Activated naive CD8-positive, alpha-beta T cell treated with anti-CD3 and anti-CD28 coated beads, Interleukin-2, amount 50 U/mL, for 16 hours (primary cell): ENCODE results near the gene CLEC18B.
"Not testable (repeated sequence)": the region's sequence is repeated elsewhere in the genome, so short reads cannot be mapped to it uniquely, and the experiment has no call there.

Experiments used
- DNase-seq: peaks from one replicate; pipeline ENCODE4 v3.0.0-alpha.2; 2020; ENCODE audit warnings: low read depth, low spot score

CLEC18B gene

DNA sequence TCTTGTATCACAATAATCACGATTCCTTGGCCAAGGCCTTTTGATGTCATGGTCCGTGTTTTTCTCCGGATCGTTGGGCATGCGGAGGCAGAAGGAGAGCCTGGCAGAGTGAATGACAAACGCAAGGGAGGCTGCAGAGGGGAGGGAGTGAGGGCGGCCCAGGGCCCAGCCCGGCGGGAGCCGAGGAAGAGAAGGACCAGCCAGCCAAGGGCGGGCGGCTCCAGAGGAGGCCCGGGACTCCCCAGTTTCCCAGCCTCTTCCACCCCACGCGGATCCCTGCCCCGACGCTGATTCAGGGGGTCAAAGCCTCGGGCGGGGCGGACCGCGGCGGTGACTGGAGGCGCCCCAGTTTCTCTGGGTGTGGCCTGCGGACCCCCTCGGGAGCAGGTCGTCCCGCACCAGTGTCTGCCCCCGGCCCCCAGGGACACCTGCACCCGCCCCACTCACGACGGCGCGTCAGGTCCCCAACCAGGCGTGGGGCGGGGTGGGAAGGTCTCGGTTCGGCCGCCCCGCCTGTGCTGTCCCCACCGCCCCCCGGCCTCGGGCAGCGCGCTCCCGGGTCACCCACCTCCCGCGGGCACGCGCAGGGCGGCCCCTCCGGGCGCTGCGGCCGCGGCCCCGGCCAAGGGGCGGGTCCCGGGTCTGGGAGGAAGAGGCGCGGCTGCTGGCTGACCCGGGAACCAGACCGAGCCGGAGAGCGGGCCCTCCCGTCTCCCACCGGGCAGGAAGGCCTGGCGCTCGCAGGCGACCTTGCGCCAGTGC is 14.5 kb downstream of the CLEC18B start:
- not testable (repeated sequence) for DNase-seq

DNA sequence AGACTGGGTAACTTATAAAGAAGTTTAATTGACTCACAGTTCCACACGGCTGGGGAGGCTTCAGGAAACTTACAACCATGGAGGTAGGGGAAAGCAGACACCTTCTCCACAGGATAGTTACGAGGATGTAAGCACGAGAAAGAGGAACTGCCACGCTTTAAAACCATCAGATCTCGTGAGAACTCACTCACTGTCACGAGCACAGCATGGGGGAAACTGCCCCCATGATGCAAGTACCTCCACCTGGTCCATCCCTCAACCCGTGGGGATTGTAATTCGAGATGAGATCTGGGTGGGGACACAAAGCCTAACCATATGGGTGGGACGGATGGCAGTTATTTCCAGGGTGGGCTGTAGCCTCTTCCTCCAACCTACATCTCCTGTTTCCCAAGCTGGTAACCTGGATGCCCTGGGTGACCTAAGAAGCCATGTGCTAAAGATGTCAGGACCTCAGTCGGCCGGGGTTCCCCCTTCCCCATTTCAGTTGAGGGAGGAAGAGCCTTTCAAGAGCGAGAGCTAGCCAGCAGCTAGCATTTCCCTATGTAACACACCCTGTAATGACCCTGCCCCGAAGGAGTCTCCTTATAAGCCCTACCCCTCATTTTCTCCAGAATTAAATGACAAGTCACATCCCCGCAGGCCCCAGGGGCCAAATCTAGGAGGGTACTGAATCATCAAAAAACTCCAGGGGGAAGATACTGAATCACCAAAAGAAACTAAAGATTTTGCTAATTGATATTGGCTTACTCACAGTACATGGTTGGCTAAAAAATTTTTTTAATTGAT is 16.9 kb downstream of the CLEC18B start:
- DNase-seq, result not testable (repeated sequence)

DNA sequence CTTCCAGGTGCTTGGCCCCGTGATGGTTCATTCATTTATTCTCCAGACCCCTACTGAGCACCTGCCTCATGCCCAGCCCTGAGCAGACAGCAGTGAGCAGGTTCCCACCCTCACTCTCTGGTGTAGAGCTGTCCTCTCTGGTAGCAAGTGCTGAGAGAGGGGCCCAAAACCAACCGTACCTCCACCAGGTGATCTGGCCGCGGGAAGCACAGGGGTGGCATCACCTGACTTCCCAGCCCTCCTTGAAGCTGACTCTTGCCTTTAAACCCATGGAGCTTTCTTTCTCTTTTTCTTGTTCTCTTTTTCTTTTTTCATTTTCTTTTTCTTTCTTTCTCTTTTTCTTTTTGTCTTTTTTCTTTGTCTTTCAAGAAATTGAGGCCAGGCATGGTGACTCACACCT is 21.0 kb downstream of the CLEC18B start:
- DNase-seq, result not testable (repeated sequence)

DNA sequence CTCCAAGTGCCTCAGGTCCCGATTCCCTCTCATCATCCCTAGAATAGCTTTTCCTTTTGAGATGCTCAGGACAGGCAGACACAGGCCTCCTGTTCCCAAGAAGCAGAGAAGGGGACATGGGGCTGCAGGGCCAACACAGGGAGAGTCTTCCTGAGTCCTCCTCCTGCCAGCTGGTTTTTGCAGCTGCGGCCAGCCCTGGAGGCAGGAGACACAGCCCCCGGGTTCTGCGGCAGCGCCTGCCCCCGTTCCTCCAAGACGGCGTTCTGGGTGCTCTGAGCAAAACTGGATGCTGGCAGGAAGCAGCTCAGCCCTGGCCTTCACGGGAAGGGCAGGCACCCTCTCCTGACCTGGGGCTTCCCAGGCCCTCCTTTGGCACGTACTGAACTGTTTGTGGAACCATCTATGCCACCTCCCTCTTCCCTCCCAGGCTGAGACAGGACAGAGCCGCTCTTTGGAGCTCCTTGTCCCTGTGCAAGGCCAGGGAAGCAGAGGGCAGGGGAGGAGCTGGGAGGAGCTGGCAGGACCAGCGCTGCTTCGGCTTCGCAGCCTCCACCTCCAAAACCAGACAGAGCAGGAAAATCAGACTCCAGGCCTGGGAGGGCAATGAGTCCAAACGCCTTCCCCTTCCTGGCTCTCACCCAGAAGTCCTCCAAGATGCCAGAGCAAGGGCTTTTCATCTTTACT is 22.9 kb downstream of the CLEC18B start:
- DNase-seq, result not testable (repeated sequence)

DNA sequence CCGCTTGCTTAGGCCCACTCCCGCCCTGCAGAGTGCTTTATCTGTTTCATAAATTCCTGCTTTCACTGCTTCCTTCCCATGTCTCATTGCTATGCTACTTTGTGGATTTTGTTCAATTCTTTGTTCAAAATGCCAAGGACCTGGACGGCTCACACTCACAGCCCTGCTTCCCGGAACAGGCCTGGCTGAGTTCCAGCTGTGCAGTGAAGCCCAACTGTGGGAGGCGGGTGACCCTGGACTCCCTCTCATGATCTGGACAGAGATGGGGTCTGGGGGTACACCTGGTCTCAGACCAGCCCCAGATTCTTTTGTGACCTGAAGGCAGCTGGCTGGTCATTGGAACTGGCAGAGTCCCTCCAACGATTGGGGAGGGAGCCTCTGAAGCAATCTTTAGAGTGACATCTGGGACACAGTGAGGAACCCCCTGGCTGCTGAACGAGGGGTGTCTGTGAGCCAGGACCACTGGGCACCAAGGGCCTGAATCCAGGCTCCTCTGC is 24.7 kb downstream of the CLEC18B start:
- DNase-seq, result not testable (repeated sequence)

DNA sequence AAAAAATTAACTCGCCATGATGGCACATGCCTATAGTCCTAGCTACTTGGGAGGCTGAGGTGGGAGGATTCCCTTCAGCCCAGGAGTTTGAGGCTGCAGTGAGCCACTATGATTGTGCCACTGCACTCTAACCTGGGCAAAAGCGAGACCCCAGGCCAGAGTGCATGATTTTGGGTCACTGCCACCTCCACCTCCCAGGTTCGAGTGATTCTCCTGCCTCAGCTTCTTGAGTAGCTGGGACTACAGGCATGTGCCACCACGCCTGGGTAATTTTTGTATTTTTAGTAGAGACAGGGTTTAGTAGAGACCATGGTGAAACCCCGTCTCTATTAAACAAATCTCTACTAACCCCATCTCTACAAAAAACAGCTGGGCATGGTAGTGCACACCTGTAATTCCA is 26.7 kb downstream of the CLEC18B start:
- not testable (repeated sequence) for DNase-seq

DNA sequence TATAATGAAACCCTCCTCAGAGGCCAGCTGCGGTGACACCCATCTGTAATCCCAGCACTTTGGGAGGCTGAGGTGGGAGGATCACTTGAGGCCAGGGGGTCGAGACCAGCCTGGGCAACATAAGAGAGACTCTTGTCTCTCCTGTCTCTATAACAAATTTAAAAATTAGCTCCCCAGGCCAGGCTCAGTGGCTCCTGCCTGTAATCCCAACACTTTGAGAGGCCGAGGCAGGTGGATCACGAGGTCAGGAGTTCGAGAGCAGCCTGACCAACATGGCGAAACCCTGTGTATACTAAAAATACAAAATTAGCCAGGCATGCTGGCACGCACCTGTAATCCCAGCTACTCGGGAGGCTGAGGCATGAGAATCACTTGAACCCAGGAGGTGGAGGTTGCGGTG is 27.1 kb downstream of the CLEC18B start:
- not testable (repeated sequence) for DNase-seq

DNA sequence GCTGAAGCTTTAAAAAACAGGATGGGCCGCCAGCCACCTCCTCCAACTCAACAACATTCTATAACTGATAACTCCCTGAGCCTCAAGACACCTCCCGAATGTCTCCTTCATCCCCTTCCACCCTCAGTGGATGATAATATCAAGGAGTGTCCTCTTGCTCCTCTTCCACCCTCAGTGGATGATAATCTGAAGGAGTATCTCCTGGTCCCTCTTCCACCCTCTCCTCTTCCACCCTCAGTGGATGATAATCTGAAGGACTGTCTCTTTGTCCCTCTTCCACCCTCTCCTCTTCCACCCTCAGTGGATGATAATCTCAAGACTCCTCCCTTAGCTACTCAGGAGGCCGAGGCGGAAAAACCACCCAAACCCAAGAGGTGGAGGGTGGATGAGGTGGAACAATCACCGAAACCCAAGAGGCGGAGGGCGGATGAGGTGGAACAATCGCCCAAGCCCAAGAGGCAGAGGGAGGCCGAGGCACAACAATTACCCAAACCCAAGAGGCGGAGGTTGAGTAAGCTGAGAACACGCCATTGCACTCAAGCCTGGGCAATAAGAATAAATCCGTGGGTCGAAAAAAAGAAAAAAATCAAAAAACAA is 29.7 kb downstream of the CLEC18B start:
- DNase-seq, result not testable (repeated sequence)

DNA sequence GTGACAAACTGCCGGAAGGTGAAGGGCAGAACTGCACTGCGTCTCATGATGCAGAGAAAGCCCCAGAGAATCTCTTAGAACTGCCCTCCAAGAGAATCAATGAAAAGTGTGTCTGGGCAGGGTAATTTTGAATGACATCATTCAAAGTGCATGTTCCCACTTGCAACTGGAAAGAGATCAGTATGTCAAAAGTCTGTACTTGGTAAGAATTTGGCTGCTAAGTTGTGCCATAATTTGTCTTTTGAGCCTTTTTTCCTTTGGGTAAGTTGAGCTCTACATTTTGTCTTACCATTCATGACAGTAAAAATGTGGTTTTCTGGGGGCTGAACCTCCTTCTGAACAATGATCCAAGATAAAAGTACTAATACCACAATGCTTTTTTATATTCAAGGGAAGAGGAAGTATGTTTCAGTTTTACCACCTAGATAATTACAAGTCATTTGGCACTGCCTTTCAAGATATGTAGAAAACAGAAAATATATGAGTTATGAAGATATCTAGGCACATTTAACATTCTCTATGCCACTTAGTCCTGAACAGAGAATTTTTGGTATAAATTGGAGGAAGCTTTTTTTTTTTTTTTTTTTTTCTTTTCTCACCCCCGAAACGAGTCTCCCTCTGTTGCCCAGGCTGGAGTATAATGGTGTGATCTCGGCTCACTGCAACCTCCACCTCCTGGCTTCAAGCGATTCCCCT is 38.8 kb downstream of the CLEC18B start:
- not testable (repeated sequence) for DNase-seq

DNA sequence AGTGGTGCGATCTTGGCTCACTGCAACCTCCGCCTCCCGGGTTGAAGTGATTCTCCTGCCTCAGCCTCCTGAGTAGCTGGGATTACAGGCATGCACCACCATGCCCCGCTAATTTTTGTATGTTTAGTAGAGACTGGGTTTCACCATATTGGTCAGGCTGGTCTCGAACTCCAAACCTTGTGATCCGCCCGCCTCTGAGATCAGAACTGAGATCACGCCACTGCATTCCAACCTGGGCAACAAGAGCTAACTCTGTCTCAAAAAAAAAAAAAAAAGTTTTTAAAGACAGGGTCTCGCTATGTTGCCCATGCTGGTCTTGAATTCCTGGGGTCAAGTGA is 47.5 kb downstream of the CLEC18B start:
- DNase-seq, result not testable (repeated sequence)

DNA sequence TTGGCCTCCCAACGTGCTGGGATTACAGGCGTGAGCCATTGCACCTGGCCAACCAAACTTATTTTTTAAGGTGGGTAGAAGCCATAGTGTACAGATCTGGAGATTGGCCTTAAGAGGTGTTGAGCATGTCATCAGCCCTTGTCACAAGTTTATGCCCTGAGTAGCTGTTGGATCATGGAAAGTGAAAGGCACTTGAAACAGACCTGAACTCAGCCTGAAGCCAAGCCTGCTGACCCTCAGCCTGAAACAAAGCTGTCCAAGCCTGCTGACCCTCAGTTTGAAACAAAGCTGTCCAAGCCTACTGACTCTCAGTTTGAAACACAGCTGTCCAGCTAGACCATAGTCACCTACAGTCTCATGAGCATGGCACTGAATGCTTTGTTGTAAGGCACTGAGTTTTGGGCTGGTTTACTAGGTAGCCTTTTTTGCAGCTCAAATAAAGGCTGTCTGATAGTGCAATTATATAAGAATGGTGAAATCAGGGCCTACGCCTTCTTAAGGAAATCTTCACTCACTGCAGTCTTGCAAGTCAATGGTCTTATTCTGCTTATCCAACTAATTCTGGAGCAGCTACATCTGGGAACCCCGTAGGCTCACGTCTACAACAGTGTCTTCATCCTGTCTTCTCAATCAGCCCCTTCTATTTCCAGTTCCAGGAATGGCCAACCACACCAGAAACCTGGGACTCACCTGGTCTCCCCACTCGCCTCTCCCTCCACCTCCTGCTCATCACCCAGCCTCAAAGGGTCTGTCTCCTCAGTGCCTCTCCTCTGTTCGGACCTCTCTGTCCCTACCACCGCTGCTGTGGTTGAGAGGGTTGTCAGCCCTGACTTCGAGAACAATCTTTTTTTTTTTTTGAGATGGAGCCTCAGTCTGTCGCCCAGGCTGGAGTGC is 48.1 kb downstream of the CLEC18B start:
- no peak for DNase-seq

DNA sequence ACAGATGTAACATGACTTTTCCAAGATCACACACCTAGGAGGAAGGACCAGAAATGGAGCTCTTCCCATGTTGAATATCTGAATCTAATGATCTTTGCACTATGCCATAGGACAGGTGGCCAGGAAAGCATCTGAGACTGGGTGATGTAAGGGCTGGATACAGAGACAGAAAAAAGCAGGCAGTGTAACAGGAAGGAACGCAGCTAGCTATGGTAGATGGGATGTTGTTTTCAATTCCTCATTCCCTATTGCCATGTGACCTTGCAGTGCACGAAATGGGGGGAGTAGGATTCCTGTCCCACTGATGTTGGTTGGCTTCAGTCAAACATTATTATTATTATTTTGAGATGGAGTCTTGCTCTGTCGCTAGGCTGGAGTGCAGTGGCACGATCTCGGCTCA is 48.9 kb downstream of the CLEC18B start:
- no peak for DNase-seq

DNA sequence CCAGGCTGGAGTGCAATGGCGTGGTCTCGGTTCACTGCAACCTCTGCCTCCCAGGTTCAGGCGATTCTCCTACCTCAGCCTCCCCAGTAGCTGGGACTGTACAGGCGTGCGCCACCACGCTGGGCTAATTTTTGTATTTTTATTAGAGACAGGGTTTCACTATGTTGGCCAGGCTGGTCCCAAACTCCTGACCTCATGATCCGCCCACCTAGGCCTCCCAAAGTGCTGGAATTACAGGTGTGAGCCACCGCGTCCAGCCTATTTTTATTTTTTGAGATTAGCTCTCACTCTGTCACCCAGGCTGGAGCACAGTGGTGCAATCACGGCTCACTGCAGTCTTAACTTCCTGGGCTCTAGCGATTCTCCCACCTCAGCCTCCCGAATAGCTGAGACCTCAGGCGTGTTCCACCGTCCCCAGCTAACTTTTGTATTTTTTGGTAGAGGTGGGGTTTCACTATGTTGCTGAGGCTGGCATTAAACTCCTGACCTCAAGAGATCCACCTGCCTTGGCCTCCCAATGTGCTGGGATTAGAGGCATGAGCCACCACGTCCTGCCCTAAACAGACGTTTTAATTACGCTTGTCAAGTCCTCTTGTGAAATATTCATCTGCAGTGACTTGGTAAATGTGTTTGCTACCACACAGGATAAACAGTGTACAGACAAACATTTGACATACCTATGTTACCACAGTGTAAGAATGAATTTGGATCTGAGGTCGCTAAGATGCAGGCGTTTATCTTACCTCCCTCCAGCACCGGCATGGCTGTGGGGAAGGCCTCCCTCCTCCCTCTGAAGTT is 50.7 kb downstream of the CLEC18B start:
- not testable (repeated sequence) for DNase-seq

DNA sequence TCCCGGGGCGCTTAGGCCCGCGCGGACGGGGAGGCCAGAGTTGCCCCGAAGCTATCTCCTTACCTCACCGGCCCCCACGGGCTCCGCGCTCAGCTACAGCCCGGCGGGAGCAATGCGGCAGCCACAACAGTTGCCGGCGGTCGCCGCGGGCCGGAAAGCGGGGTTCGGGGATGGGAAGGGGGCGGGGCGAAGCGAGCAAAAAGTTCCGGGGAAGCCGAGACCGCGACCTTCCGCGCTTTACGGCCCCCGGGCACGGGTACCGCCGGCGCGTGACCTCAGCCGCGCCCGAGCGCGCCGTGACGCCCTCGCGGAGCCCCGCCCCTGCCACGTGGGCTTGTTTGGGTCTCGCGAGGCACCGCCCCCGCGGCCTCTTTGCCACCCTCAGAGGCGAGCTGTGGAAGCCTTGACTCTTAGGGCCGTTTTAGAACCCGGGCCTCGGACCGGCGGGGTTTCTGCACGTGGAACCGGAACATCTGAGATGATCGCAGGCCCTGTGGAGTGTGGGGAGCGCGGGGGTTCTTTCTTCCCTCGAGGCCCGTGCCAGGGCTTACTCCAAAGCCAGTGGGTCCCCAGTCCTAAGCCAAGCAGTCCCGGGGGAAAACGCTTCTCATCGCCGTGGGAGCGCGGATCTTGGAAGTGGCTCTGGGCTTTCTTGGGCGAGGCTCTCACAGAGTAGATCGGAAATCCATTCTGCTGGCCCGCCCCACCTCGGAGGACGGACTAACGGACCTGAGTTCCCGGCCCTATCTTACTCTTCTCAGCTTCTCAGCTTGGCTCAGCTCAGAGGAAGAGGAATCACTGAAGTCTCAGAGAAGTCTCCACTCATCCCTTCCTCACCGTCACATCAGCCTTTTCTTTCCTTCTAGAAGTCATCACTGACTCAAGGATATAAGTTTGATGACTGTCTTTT is 53.0 kb downstream of the CLEC18B start:
- DNase-seq, result peak; percentile 93

DNA sequence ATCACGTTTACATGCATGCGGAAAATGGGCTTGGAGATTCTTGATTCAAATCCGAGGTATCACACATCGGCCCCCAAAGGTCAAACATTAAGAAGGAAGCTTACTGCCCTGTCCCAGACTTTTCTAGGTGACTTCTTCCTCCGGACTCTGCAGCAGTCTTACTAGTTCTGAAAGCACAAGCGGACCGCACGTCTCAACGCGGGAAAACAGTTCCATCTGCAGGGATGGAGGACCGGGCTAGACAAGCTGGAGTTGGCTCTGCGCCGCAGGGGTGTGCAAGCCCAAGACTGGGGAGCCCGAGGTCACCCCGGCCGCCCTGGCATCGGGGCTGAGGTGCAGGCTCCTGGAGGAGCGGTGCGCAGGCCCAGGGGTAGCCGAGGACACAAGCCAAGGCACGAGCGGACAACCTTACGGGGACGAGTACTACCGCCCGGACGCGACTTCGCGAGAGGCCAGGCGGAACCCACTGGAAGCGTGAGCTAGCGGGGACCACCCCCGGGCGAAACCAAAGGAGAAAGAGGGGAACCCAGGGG is 53.7 kb downstream of the CLEC18B start:
- DNase-seq, result not testable (repeated sequence)

DNA sequence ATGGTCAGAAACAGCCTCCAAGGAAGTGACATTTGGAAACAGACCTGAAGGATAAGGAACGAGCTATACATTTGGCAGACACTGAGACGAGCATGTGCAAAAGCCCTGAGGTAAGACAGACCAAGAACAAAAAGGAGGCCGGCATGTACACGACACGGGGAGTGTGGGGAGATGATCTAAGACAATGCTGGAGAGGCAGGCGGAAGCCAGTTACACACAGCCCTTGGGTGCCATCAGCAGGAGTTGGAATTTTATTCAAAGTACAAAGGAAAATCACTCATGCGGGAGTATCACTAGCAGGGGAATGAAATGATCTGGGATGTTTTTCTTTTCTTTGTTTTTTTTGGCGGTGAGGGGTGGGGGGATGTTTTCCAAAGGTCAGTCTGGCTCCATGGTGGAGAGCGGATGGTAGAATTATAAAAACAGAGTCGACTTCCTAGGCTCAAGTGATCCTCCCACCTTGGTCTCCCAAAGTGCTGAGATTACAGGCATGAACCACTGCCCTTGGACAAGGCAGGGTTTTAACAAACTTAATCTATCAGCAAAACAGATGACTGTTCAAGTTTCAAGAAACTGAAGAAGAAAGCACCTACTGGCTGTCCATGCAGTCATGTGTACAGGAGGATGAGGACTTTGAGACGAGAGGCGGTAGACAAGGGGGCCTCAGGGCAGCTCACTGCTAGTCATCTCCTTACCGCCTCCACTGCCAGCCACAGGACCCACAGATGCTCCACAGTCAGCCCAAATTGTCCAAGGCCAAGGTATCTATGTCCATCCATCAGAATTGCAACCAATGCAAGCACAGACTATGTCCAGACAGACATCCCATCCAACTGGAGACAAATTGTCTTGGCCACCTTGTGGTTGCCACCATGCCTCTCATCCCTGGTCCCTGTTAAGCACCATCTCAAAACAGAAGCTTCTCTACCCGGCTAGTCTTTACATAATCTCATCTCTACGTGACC is 59.4 kb downstream of the CLEC18B start:
- not testable (repeated sequence) for DNase-seq
